ENCODE data around the gene USP32. TPM values are rescaled to one million over a fixed set of nuclear protein-coding genes. Genes with fewer than 3 reads are reported as not detected.

USP32 gene
- total and polyA plus RNA-seq, 2 of the 8 experiments (the other 6 are each of a cell fraction or from before 2014, with no cell fraction given) = 29.6 to 112 TPM

GRCh38 chr17:60351012-60351695 is 40.8 kb downstream of the USP32 start (continued):
- TF ChIP-seq CHD7 (IDR thresholded peaks at IDR 0.05; ENCODE audit: insufficient replicate concordance, low read length) (no peak), CREB1 (IDR thresholded peaks at IDR 0.05) (no peak), ATF3 (IDR thresholded peaks at IDR 0.05; ENCODE audit: insufficient read depth, low read depth, low read length) (no peak), CTBP2 (IDR thresholded peaks at IDR 0.05; ENCODE audit: borderline replicate concordance, insufficient read depth, insufficient read length, low read length) (no peak), EZH2 (IDR thresholded peaks at IDR 0.05; ENCODE audit: low read depth, low read length, severe bottlenecking) (no peak), TAF1 (IDR thresholded peaks at IDR 0.05; ENCODE audit: low read depth, low read length) (no peak), POLR2A (IDR thresholded peaks at IDR 0.05; ENCODE audit: control extremely low read depth in 1 of 2, low read depth in 2 of 2, low read length in 2 of 2) (no peak), ZNF274 (IDR thresholded peaks at IDR 0.05; ENCODE audit: borderline replicate concordance, extremely low read depth, low read length) (no peak), SP1 (IDR thresholded peaks at IDR 0.05; ENCODE audit: low read depth, low read length) (no peak), SP2 (IDR thresholded peaks at IDR 0.05; ENCODE audit: low read length) (no peak), EP300 (IDR thresholded peaks at IDR 0.05; ENCODE audit: borderline replicate concordance in 1 of 2, low read depth in 2 of 2, low read length in 2 of 2) (no peak)
